Chondrocyte (in vitro differentiated cells): ENCODE results near the gene SGCD. TPM values are rescaled to one million over a fixed set of nuclear protein-coding genes. Genes with fewer than 3 reads are reported as not detected.

ENCODE experiments used
- DNase-seq: peaks from one replicate; pipeline ENCODE4 v3.0.0; 2021; ENCODE audit warnings: mixed read lengths, low spot score
- H3K27ac Mint-ChIP-seq: one replicate; pipeline ENCODE4 v1.8.0; 2021; ENCODE audit warnings: mild to moderate bottlenecking, moderate library complexity, mixed read lengths; ENCODE audit not compliant: unreplicated experiment
- H3K27me3 Mint-ChIP-seq: 2 replicates; pipeline ENCODE4 v1.8.0; 2021; ENCODE audit warnings: low read depth, mixed read lengths
- H3K36me3 Mint-ChIP-seq: 2 replicates; pipeline ENCODE4 v1.8.0; 2021; ENCODE audit warnings: low read depth, mixed read lengths
- H3K4me1 Mint-ChIP-seq: 2 replicates; pipeline ENCODE4 v1.8.0; 2021; ENCODE audit warnings: low read depth, mild to moderate bottlenecking, mixed read lengths
- H3K4me3 Mint-ChIP-seq: one replicate; pipeline ENCODE4 v1.8.0; 2021; ENCODE audit warnings: mild to moderate bottlenecking, moderate library complexity, mixed read lengths; ENCODE audit not compliant: unreplicated experiment
- H3K9me3 Mint-ChIP-seq: 2 replicates; pipeline ENCODE4 v1.8.0; 2021; ENCODE audit warnings: low read depth, mixed read lengths
- CTCF ChIP-seq: fragments of 200-600 bp; sonication (generic); IDR thresholded peaks from 2 replicates; pipeline ENCODE4 v1.5.0; 2021; ENCODE audit warnings: antibody characterized with exemption, mild to moderate bottlenecking, moderate library complexity
- total RNA-seq: library from RNA; stranded (reverse); gene quantifications from 3 replicates; pipeline ENCODE4 v1.2.1, GENCODE V29; 2021

The SGCD gene
- total RNA-seq, 1 donor from 2014 or later, result 8.4 TPM

GRCh38 chr5:156435101-156435500, 108.1 kb downstream of the SGCD start:
- no peak overlapping the region for H3K27ac Mint-ChIP-seq
- DNase-seq, result no peak
- H3K27me3 Mint-ChIP-seq, result peaks cover 2% of the 10 kb centered on the region
- no peaks in the 10 kb centered on the region for H3K4me1 Mint-ChIP-seq
- H3K4me3 Mint-ChIP-seq, result no peak overlapping the region
- peaks cover 9% of the 10 kb centered on the region for H3K9me3 Mint-ChIP-seq
- TF ChIP-seq CTCF, result no peak
- H3K36me3 Mint-ChIP-seq, result peaks cover 8% of the 10 kb centered on the region

- H3K27me3 Mint-ChIP-seq, result peaks cover 2% of the 10 kb centered on the region
- no peak overlapping the region for H3K4me3 Mint-ChIP-seq
- no peak overlapping the region for H3K27ac Mint-ChIP-seq
- DNase-seq, result no peak
- TF ChIP-seq CTCF, result no peak
- no peaks in the 10 kb centered on the region for H3K4me1 Mint-ChIP-seq
- H3K36me3 Mint-ChIP-seq, result peaks cover 2% of the 10 kb centered on the region
- peaks cover 3% of the 10 kb centered on the region for H3K9me3 Mint-ChIP-seq
These were observed 111.1 kb downstream of the SGCD start for GRCh38 chr5:156438076-156438475.

GRCh38 chr5:156444753-156445291, 117.9 kb downstream of the SGCD start:
- H3K4me3 Mint-ChIP-seq, result no peak overlapping the region
- H3K9me3 Mint-ChIP-seq, result peaks cover 3% of the 10 kb centered on the region
- DNase-seq, result no peak
- H3K27ac Mint-ChIP-seq, result no peak overlapping the region
- peaks cover 8% of the 10 kb centered on the region for H3K27me3 Mint-ChIP-seq
- no peaks in the 10 kb centered on the region for H3K4me1 Mint-ChIP-seq
- peaks cover 2% of the 10 kb centered on the region for H3K36me3 Mint-ChIP-seq
- no peak for TF ChIP-seq CTCF

- DNase-seq, result no peak
- TF ChIP-seq CTCF, result no peak
- Mint-ChIP-seq H3K27me3 (peaks cover 6% of the 10 kb centered on the region), H3K4me1 (no peaks in the 10 kb centered on the region), H3K9me3 (no peaks in the 10 kb centered on the region), H3K36me3 (no peaks in the 10 kb centered on the region), H3K4me3 (no peak overlapping the region), H3K27ac (no peak overlapping the region)
These were observed 119.6 kb downstream of the SGCD start for GRCh38 chr5:156446526-156446925.

- H3K27me3 Mint-ChIP-seq, result peaks cover 2% of the 10 kb centered on the region
- H3K4me3 Mint-ChIP-seq, result no peak overlapping the region
- peaks cover 2% of the 10 kb centered on the region for H3K4me1 Mint-ChIP-seq
- H3K36me3 Mint-ChIP-seq, result no peaks in the 10 kb centered on the region
- no peak for DNase-seq
- TF ChIP-seq CTCF, result no peak
- no peaks in the 10 kb centered on the region for H3K9me3 Mint-ChIP-seq
- H3K27ac Mint-ChIP-seq, result no peak overlapping the region
These were observed 123.8 kb downstream of the SGCD start for GRCh38 chr5:156450778-156451177.
